ENCODE measurements around the gene ADGRA1. TPM values are rescaled to one million over a fixed set of nuclear protein-coding genes. Genes with fewer than 3 reads are reported as not detected.

Gene ADGRA1
- total RNA-seq, 4 donors from 2014 or later: not detected

GRCh38 chr10:133162910-133163856 lies 75.5 kb downstream of the ADGRA1 start:
- Histone ChIP-seq H3K36me3 (no peaks in the 10 kb centered on the region), H3K27me3 (peaks cover 71 to 92% (median 75%) of the 10 kb centered on the region in 3 donors), H3K4me1 (peaks cover 5 to 7% of the 10 kb centered on the region in 2 donors), H3K4me3 (no peak overlapping the region), H3K27ac (no peak overlapping the region), H3K9me3 (no peaks in the 10 kb centered on the region)
- no peak for TF ChIP-seq POLR2A (IDR thresholded peaks at IDR 0.05)
- TF ChIP-seq, protein P1, sequence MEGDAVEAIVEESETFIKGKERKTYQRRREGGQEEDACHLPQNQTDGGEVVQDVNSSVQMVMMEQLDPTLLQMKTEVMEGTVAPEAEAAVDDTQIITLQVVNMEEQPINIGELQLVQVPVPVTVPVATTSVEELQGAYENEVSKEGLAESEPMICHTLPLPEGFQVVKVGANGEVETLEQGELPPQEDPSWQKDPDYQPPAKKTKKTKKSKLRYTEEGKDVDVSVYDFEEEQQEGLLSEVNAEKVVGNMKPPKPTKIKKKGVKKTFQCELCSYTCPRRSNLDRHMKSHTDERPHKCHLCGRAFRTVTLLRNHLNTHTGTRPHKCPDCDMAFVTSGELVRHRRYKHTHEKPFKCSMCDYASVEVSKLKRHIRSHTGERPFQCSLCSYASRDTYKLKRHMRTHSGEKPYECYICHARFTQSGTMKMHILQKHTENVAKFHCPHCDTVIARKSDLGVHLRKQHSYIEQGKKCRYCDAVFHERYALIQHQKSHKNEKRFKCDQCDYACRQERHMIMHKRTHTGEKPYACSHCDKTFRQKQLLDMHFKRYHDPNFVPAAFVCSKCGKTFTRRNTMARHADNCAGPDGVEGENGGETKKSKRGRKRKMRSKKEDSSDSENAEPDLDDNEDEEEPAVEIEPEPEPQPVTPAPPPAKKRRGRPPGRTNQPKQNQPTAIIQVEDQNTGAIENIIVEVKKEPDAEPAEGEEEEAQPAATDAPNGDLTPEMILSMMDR (IDR thresholded peaks at IDR 0.05 in 4 of 5, conservative IDR thresholded peaks at IDR 0.05 in 1 of 5): no peak
- in situ Hi-C loops (cut with MboI; ENCODE audit: low sequenced_read_pairs in 4 of 4): no loop called here
- no peak for DNase-seq
- intact Hi-C loops (cut with DNase I; ENCODE audit: low total_unique reads): no loop called here
- no peak for ATAC-seq

DNA sequence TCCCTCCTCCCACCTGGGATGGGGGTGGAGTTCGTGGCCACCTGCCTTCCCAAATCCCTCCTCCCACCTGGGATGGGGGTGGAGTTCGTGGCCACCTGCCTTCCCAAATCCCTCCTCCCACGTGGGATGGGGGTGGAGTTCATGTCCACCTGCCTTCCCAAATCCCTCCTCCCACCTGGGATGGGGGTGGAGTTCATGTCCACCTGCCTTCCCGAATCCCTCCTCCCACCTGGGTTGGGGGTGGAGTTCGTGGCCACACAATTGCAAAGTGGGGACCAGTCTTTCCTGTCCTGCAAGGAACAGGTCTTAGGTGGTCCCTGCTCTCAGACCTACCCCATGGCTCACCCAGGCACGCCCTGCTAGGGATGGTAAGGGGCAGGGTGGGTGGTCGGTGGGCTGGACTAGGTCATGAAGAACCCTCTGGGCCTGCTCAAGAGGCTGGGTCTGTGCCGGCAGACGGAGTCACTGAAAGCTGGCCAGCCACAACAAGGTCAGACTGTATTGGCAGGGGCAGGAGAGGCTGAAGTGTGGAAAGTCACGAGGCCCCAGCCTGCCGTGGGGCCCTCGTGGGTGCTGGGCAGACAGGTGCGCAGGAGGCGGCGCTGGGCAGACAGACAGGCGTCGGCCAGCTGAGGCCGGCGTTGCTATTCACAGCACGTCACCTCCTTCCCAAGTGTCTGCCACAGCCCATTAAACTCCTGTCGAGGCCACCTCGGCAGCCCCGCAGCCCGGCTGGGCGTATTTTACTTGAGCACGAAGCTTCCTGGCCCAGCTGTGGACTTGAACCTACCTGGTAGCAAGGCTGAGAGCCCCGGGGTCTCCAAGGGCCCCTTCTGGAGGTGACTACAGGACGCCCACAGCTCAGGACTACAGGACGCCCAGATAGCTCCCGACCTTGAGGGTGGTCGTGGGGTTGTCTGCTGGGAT lies 76.4 kb downstream of the ADGRA1 start:
- Histone ChIP-seq H3K27ac (no peak overlapping the region), H3K4me1 (peaks cover 5 to 7% of the 10 kb centered on the region in 2 donors), H3K9me3 (no peaks in the 10 kb centered on the region), H3K4me3 (no peak overlapping the region), H3K36me3 (no peaks in the 10 kb centered on the region), H3K27me3 (peaks cover 79 to 83% (median 79%) of the 10 kb centered on the region in 3 donors)
- in situ Hi-C loops (cut with MboI; ENCODE audit: low sequenced_read_pairs in 4 of 4): no loop called here
- no peak for ATAC-seq
- no peak for TF ChIP-seq POLR2A (IDR thresholded peaks at IDR 0.05)
- TF ChIP-seq, protein P1 (IDR thresholded peaks at IDR 0.05 in 4 of 5, conservative IDR thresholded peaks at IDR 0.05 in 1 of 5): no peak
- intact Hi-C loops (cut with DNase I; ENCODE audit: low total_unique reads): no loop called here
- DNase-seq: no peak

GRCh38 chr10:133164816-133165555 lies 77.3 kb downstream of the ADGRA1 start:
- no peaks in the 10 kb centered on the region for H3K36me3 ChIP-seq
- TF ChIP-seq, protein P1 (IDR thresholded peaks at IDR 0.05 in 4 of 5, conservative IDR thresholded peaks at IDR 0.05 in 1 of 5): no peak
- TF ChIP-seq POLR2A (IDR thresholded peaks at IDR 0.05): no peak
- in situ Hi-C loops (cut with MboI; ENCODE audit: low sequenced_read_pairs in 4 of 4) (no loop called here), intact Hi-C loops (cut with DNase I; ENCODE audit: low total_unique reads) (no loop called here)
- no peak overlapping the region for H3K27ac ChIP-seq
- ATAC-seq: no peak
- no peaks in the 10 kb centered on the region for H3K9me3 ChIP-seq
- H3K27me3 ChIP-seq: peaks cover 75 to 80% (median 78%) of the 10 kb centered on the region in 3 donors
- H3K4me1 ChIP-seq: peaks cover 5 to 7% of the 10 kb centered on the region in 2 donors
- H3K4me3 ChIP-seq: no peak overlapping the region
- no peak for DNase-seq

All from gastrocnemius medialis (tissue), 4 donors.